K562 (cell line): ENCODE measurements around the gene PKHD1.

ENCODE experiments used
- DACH1 ChIP-seq: fragments of 450-650 bp; IDR thresholded peaks from 2 replicates; pipeline ENCODE4 v1.6.1; 2018; ENCODE audit not compliant: partially characterized antibody
- EZH2 ChIP-seq: IDR thresholded peaks from 2 replicates; pipeline ENCODE4 v1.6.1; 2012; ENCODE audit warnings: low read depth, mild to moderate bottlenecking, inconsistent platforms, low read length, borderline replicate concordance
- MAX ChIP-seq: sonication (generic); formaldehyde crosslinking; IDR thresholded peaks from 2 replicates; pipeline ENCODE4 v1.9.0; 2022; ENCODE audit warnings: mild to moderate bottlenecking, missing genetic modification reagents
- MLX ChIP-seq, 2 experiments: fragments of 450-650 bp in 1 of 2; sonication (generic) in 1 of 2; formaldehyde crosslinking; conservative IDR thresholded peaks; 2 replicates each; pipeline versions ENCODE4 v1.4.0 to v1.8.1; 2020 to 2022; ENCODE audit warnings: mild to moderate bottlenecking in 1 of 2, missing genetic modification reagents in 1 of 2
- TCF7L2 ChIP-seq: fragments of 150-350 bp; IDR thresholded peaks from 2 replicates; pipeline ENCODE4 v1.6.1; 2016; ENCODE audit warnings: low read depth, mild to moderate bottlenecking, low read length, moderate library complexity
- ZBTB7A ChIP-seq: IDR thresholded peaks from 2 replicates; pipeline ENCODE4 v1.6.1; 2011; ENCODE audit warnings: low read depth, mild to moderate bottlenecking, low read length, moderate library complexity, borderline replicate concordance; ENCODE audit not compliant: control insufficient read depth
- ZNF384 ChIP-seq: IDR thresholded peaks from 2 replicates; pipeline ENCODE4 v1.6.1; 2012; ENCODE audit warnings: low read depth, low read length, improper control_type of control experiment

- no peak for TF ChIP-seq MLX (CRISPR knock-in tag; conservative IDR thresholded peaks at IDR 0.05)
- no peak for TF ChIP-seq TCF7L2
- TF ChIP-seq ZBTB7A = no peak
- no peak for TF ChIP-seq DACH1
- TF ChIP-seq MAX (CRISPR knock-in tag) = no peak
- TF ChIP-seq EZH2 = no peak
- TF ChIP-seq ZNF384 = no peak
Measured at GRCh38 chr6:51619042-51619799, 468.2 kb downstream of the PKHD1 start.
